GM23338 (cell line): ENCODE results near the gene CIT.

Experiments used
- CREB1 ChIP-seq: fragments of 250-450 bp; sonication (Bioruptor Pico); IDR thresholded peaks from 2 replicates; pipeline ENCODE4 v1.5.0; 2020; ENCODE audit warnings: low read depth, mild to moderate bottlenecking, moderate library complexity
- CTCF ChIP-seq, 2 experiments: fragments of 200-600 bp in 1 of 2; sonication (generic) in 1 of 2; conservative IDR thresholded peaks; 2 replicates each; pipeline versions ENCODE4 v1.5.1 to v1.6.1; 2016 to 2017; ENCODE audit warnings: antibody characterized with exemption in 2 of 2, low read depth in 2 of 2, mild to moderate bottlenecking in 2 of 2, moderate library complexity in 1 of 2
- EZH2 ChIP-seq: fragments of 200-600 bp; sonication (generic); IDR thresholded peaks from one replicate; pipeline ENCODE4 v1.8.0; 2017; ENCODE audit warnings: antibody characterized with exemption, mild to moderate bottlenecking, low read depth; ENCODE audit not compliant: unreplicated experiment
- EZH2phosphoT487 ChIP-seq: fragments of 200-600 bp; sonication (generic); IDR thresholded peaks from one replicate; pipeline ENCODE4 v1.8.1; 2018; ENCODE audit warnings: antibody characterized with exemption; ENCODE audit not compliant: unreplicated experiment
- NANOG ChIP-seq: IDR thresholded peaks from 2 replicates; pipeline ENCODE4 v1.6.1; 2016; ENCODE audit warnings: antibody characterized with exemption, borderline replicate concordance
- POLR2AphosphoS5 ChIP-seq: IDR thresholded peaks from 2 replicates; pipeline ENCODE4 v1.6.1; 2016; ENCODE audit warnings: antibody characterized with exemption, low read depth
- REST ChIP-seq: IDR thresholded peaks from one replicate; pipeline ENCODE4 v1.6.1; 2018; ENCODE audit warnings: antibody characterized with exemption; ENCODE audit not compliant: unreplicated experiment
- TF ChIP-seq, protein P1 (sequence below): IDR thresholded peaks from 2 replicates; pipeline ENCODE4 v1.6.1; 2016; ENCODE audit warnings: antibody characterized with exemption

- TF ChIP-seq CTCF (conservative IDR thresholded peaks at IDR 0.05; ENCODE audit: low read depth in 2 of 2) (no peak), EZH2phosphoT487 (no peak), POLR2AphosphoS5 (no peak), NANOG (no peak), EZH2 (no peak), CREB1 (CRISPR knock-in tag) (no peak), REST (no peak)
- TF ChIP-seq, protein P1, sequence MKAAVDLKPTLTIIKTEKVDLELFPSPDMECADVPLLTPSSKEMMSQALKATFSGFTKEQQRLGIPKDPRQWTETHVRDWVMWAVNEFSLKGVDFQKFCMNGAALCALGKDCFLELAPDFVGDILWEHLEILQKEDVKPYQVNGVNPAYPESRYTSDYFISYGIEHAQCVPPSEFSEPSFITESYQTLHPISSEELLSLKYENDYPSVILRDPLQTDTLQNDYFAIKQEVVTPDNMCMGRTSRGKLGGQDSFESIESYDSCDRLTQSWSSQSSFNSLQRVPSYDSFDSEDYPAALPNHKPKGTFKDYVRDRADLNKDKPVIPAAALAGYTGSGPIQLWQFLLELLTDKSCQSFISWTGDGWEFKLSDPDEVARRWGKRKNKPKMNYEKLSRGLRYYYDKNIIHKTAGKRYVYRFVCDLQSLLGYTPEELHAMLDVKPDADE = no peak
These were observed 125.2 kb downstream of the CIT start for GRCh38 chr12:119751961-119752360.
